ENCODE measurements around the gene PIP4K2A.
A peak's percentile ranks its signal among the peaks of the same experiment; 100 is the strongest.

The PIP4K2A gene

GRCh38 chr10:22589851-22590514 is 124.4 kb downstream of the PIP4K2A start:
- DNase-seq: no peak

GRCh38 chr10:22588462-22588861 is 125.9 kb downstream of the PIP4K2A start:
- DNase-seq: no peak

GRCh38 chr10:22583683-22584082 is 130.7 kb downstream of the PIP4K2A start:
- DNase-seq: no peak

- DNase-seq: no peak
Observed at GRCh38 chr10:22581461-22581860, 132.9 kb downstream of the PIP4K2A start.

- DNase-seq: no peak
Observed at GRCh38 chr10:22580711-22581110, 133.7 kb downstream of the PIP4K2A start.

- DNase-seq: no peak
Observed at GRCh38 chr10:22579826-22580225, 134.6 kb downstream of the PIP4K2A start.

- DNase-seq: peak; percentile 20
Observed at GRCh38 chr10:22573820-22574569, 140.4 kb downstream of the PIP4K2A start.

GRCh38 chr10:22570733-22571430 is 143.5 kb downstream of the PIP4K2A start:
- DNase-seq: no peak

GRCh38 chr10:22570234-22570633 is 144.1 kb downstream of the PIP4K2A start:
- no peak for DNase-seq

GRCh38 chr10:22568928-22569327 is 145.4 kb downstream of the PIP4K2A start:
- DNase-seq: no peak

GRCh38 chr10:22564060-22564459 is 150.3 kb downstream of the PIP4K2A start:
- DNase-seq: no peak

GRCh38 chr10:22561909-22562308 is 152.5 kb downstream of the PIP4K2A start:
- DNase-seq: no peak

GRCh38 chr10:22560913-22561239 is 153.5 kb downstream of the PIP4K2A start:
- DNase-seq: no peak

- DNase-seq: no peak
Observed at GRCh38 chr10:22560096-22560912, 154.1 kb downstream of the PIP4K2A start.

GRCh38 chr10:22557321-22557720 is 157.1 kb downstream of the PIP4K2A start:
- no peak for DNase-seq

GRCh38 chr10:22556774-22557173 is 157.6 kb downstream of the PIP4K2A start:
- no peak for DNase-seq

GRCh38 chr10:22554461-22555182 is 159.8 kb downstream of the PIP4K2A start:
- no peak for DNase-seq

GRCh38 chr10:22553452-22553995 is 160.9 kb downstream of the PIP4K2A start:
- DNase-seq: no peak

- no peak for DNase-seq
Observed at GRCh38 chr10:22552888-22553378, 161.4 kb downstream of the PIP4K2A start.

GRCh38 chr10:22551681-22552365 is 162.6 kb downstream of the PIP4K2A start:
- no peak for DNase-seq

- peak; percentile 76 for DNase-seq
Observed at GRCh38 chr10:22550732-22551131, 163.6 kb downstream of the PIP4K2A start.
